Stimulated activated CD4-positive, alpha-beta T cell treated with anti-CD3 and anti-CD28 coated beads, Interleukin-15, amount 100 ng/mL, for 24 hours (primary cell): Measurements from ENCODE around the gene HDHD3.

ENCODE experiments used
- DNase-seq: peaks from one replicate; pipeline ENCODE4 v3.0.0-alpha.2; 2020

Gene HDHD3

GRCh38 chr9:113361304-113362018 lies 15.3 kb downstream of the HDHD3 start:
- peak; percentile 59 for DNase-seq

- DNase-seq = no peak
These were observed 16.4 kb downstream of the HDHD3 start for GRCh38 chr9:113360242-113360842.

- no peak for DNase-seq
These were observed 17.4 kb downstream of the HDHD3 start for GRCh38 chr9:113359385-113359784.

GRCh38 chr9:113356686-113357292 lies 20.0 kb downstream of the HDHD3 start:
- DNase-seq = no peak

GRCh38 chr9:113355040-113355596 lies 21.7 kb downstream of the HDHD3 start:
- no peak for DNase-seq

- no peak for DNase-seq
These were observed 24.4 kb downstream of the HDHD3 start for GRCh38 chr9:113352411-113352810.

GRCh38 chr9:113352006-113352405 lies 24.8 kb downstream of the HDHD3 start:
- no peak for DNase-seq

- peak; percentile 70 for DNase-seq
These were observed 25.8 kb downstream of the HDHD3 start for GRCh38 chr9:113350937-113351336.

GRCh38 chr9:113350107-113350661 lies 26.6 kb downstream of the HDHD3 start:
- DNase-seq = peak; percentile 42

GRCh38 chr9:113349445-113350094 lies 27.2 kb downstream of the HDHD3 start, which contains the start of gene BSPRY:
Gene BSPRY (plus strand): TSS chr9:113349541. CDS start chr9:113349580, 39 bp downstream.
- DNase-seq = peak; percentile 46

GRCh38 chr9:113349066-113349444 lies 27.7 kb downstream of the HDHD3 start:
- no peak for DNase-seq

GRCh38 chr9:113348437-113348836 lies 28.3 kb downstream of the HDHD3 start:
- DNase-seq = no peak

- no peak for DNase-seq
These were observed 31.1 kb downstream of the HDHD3 start for GRCh38 chr9:113345671-113346070.

- no peak for DNase-seq
These were observed 31.6 kb downstream of the HDHD3 start for GRCh38 chr9:113345190-113345589.

- DNase-seq = no peak
These were observed 33.0 kb downstream of the HDHD3 start for GRCh38 chr9:113343732-113344231.

- DNase-seq = no peak
These were observed 34.9 kb downstream of the HDHD3 start for GRCh38 chr9:113341712-113342410.

GRCh38 chr9:113340011-113340699 lies 36.6 kb downstream of the HDHD3 start, which contains the start of gene WDR31:
Gene WDR31 (minus strand): TSS chr9:113340275. CDS start chr9:113332022, 8,253 bp downstream.
- DNase-seq = peak; percentile 89

GRCh38 chr9:113337714-113338113 lies 39.1 kb downstream of the HDHD3 start:
- DNase-seq = no peak

- DNase-seq = no peak
These were observed 45.0 kb downstream of the HDHD3 start for GRCh38 chr9:113331780-113332179.

- DNase-seq = no peak
These were observed 48.6 kb downstream of the HDHD3 start for GRCh38 chr9:113328045-113328782.

GRCh38 chr9:113326230-113326629 lies 50.6 kb downstream of the HDHD3 start:
- DNase-seq = no peak
